IMR-90 (cell line): ENCODE measurements around the gene HSPA12A. TPM values are rescaled to one million over a fixed set of nuclear protein-coding genes. Genes with fewer than 3 reads are reported as not detected.

Experiments
- ATAC-seq: fragments of 200-7000 bp; cut with Tn5 transposase; 2 replicates; pipeline ENCODE4 v1.9.1; 2020; ENCODE audit warnings: low read depth, mild to moderate bottlenecking, moderate library complexity
- BruUV-seq: library from RNA; stranded (reverse); fragments of 400-500 nt; replicated peaks from 2 replicates; lab custom pipeline; 2021; lab: Mats Ljungman, UMichigan
- CTCF ChIA-PET: fragments of 300-600 bp; formaldehyde crosslinking; extraction: SDS; loops from one replicate; lab custom pipeline; 2021; ENCODE audit warnings: antibody characterized with exemption; lab: Yijun Ruan, JAX
- POLR2A ChIA-PET: fragments of 300-600 bp; sonication (Branson Sonifier 250); formaldehyde crosslinking; loops from one replicate; lab custom pipeline; 2022; ENCODE audit warnings: antibody characterized with exemption; ENCODE audit not compliant: unreplicated experiment; lab: Charles Lee
- DNase-seq: peaks from one replicate; pipeline ENCODE4 v3.0.0; 2013
- H2AFZ ChIP-seq: replicated peaks from 2 replicates; pipeline ENCODE3; 2013; ENCODE audit warnings: low read length, mild to moderate bottlenecking; ENCODE audit not compliant: poor library complexity
- H2AK5ac ChIP-seq: 2 replicates; pipeline ENCODE4 v1.6.1; 2013; ENCODE audit warnings: low read depth, low read length, inconsistent platforms
- H2AK9ac ChIP-seq: replicated peaks from 2 replicates; pipeline ENCODE3; 2013; ENCODE audit warnings: mild to moderate bottlenecking, low read depth, low read length, moderate library complexity; ENCODE audit not compliant: poor library complexity
- H2BK120ac ChIP-seq: 2 replicates; pipeline ENCODE4 v1.6.1; 2013; ENCODE audit warnings: low read depth, low read length, inconsistent platforms
- H2BK15ac ChIP-seq: 3 replicates; pipeline ENCODE4 v1.6.1; 2013; ENCODE audit warnings: low read depth, low read length, inconsistent platforms
- H2BK20ac ChIP-seq: 2 replicates; pipeline ENCODE4 v1.6.1; 2013; ENCODE audit warnings: low read depth, mild to moderate bottlenecking, inconsistent platforms, low read length, moderate library complexity
- H2BK5ac ChIP-seq: 2 replicates; pipeline ENCODE4 v1.6.1; 2013; ENCODE audit warnings: mild to moderate bottlenecking, low read depth, low read length, inconsistent platforms; ENCODE audit not compliant: poor library complexity, severe bottlenecking
- H3K14ac ChIP-seq: replicated peaks from 2 replicates; pipeline ENCODE4 v1.6.1; 2013; ENCODE audit warnings: low read depth, low read length, inconsistent platforms
- H3K18ac ChIP-seq: 2 replicates; pipeline ENCODE4 v1.6.1; 2013; ENCODE audit warnings: low read depth, low read length, control low read depth
- H3K23ac ChIP-seq: 2 replicates; pipeline ENCODE4 v1.6.1; 2013; ENCODE audit warnings: low read depth, low read length, inconsistent platforms
- H3K27ac ChIP-seq: 2 replicates; pipeline ENCODE4 v1.5.1; 2013; ENCODE audit warnings: mild to moderate bottlenecking, control low read depth, low read length; ENCODE audit not compliant: insufficient read depth
- H3K27me3 ChIP-seq: 2 replicates; pipeline ENCODE4 v1.6.1; 2013; ENCODE audit warnings: low read length; ENCODE audit not compliant: control insufficient read depth, insufficient read depth
- H3K36me3 ChIP-seq: 2 replicates; pipeline ENCODE4 v1.6.1; 2013; ENCODE audit warnings: low read length, mixed read lengths; ENCODE audit not compliant: control insufficient read depth, insufficient read depth
- H3K4ac ChIP-seq: 2 replicates; pipeline ENCODE4 v1.6.1; 2013; ENCODE audit warnings: low read depth, low read length, inconsistent platforms
- H3K4me1 ChIP-seq: 2 replicates; pipeline ENCODE4 v1.6.1; 2013; ENCODE audit warnings: low read length, mixed read lengths; ENCODE audit not compliant: control insufficient read depth, insufficient read depth
- H3K4me2 ChIP-seq: 2 replicates; pipeline ENCODE4 v1.6.1; 2013; ENCODE audit warnings: low read depth, mild to moderate bottlenecking, control low read depth, low read length, moderate library complexity
- H3K4me3 ChIP-seq: 2 replicates; pipeline ENCODE4 v1.5.1; 2013; ENCODE audit warnings: low read depth, mild to moderate bottlenecking, control low read depth, low read length, moderate library complexity; ENCODE audit not compliant: insufficient read depth
- H3K56ac ChIP-seq: 2 replicates; pipeline ENCODE4 v1.6.1; 2013; ENCODE audit warnings: low read length, inconsistent platforms; ENCODE audit not compliant: insufficient read depth; ENCODE audit errors: extremely low read depth
- H3K79me1 ChIP-seq, 2 experiments: 2 replicates each; pipeline ENCODE4 v1.6.1; 2013; ENCODE audit warnings: low read length in 2 of 2, inconsistent platforms in 1 of 2, low read depth in 1 of 2
- H3K9ac ChIP-seq: 2 replicates; pipeline ENCODE4 v1.6.1; 2013; ENCODE audit warnings: low read depth, low read length, control low read depth
- H3K9me1 ChIP-seq: 2 replicates; pipeline ENCODE4 v1.6.1; 2013; ENCODE audit warnings: low read length, inconsistent platforms; ENCODE audit not compliant: insufficient read depth
- H3K9me3 ChIP-seq: 2 replicates; pipeline ENCODE4 v1.6.1; 2013; ENCODE audit warnings: low read length; ENCODE audit not compliant: control insufficient read depth, insufficient read depth
- H4K20me1 ChIP-seq: 2 replicates; pipeline ENCODE4 v1.6.1; 2013; ENCODE audit warnings: low read length, inconsistent platforms; ENCODE audit not compliant: insufficient read depth
- H4K5ac ChIP-seq: 2 replicates; pipeline ENCODE4 v1.6.1; 2013; ENCODE audit warnings: mild to moderate bottlenecking, low read depth, low read length, control low read depth
- H4K8ac ChIP-seq, 2 experiments: 2 replicates each; pipeline ENCODE4 v1.6.1; 2013; ENCODE audit warnings: low read depth in 2 of 2, low read length in 2 of 2, control low read depth in 1 of 2, inconsistent platforms in 1 of 2
- H4K91ac ChIP-seq: 2 replicates; pipeline ENCODE4 v1.6.1; 2013; ENCODE audit warnings: low read depth, low read length, inconsistent platforms; ENCODE audit not compliant: insufficient read depth
- CHD1 ChIP-seq: IDR thresholded peaks from 2 replicates; pipeline ENCODE4 v1.6.1; 2012; ENCODE audit warnings: low read depth, low read length, improper control_type of control experiment
- MAZ ChIP-seq: IDR thresholded peaks from 2 replicates; pipeline ENCODE4 v1.6.1; 2012; ENCODE audit warnings: low read depth, mild to moderate bottlenecking, low read length, improper control_type of control experiment, moderate library complexity, borderline replicate concordance
- RCOR1 ChIP-seq: IDR thresholded peaks from 2 replicates; pipeline ENCODE4 v1.6.1; 2012; ENCODE audit warnings: mild to moderate bottlenecking, low read length, improper control_type of control experiment; ENCODE audit not compliant: insufficient replicate concordance
- WGBS, 2 experiments: methylation state at CpG; one replicate each; pipeline versions ENCODE4 v1.1.5 to v1.1.7; 2013; ENCODE audit warnings: missing lambda C conversion rate in 2 of 2; ENCODE audit not compliant: insufficient read length in 1 of 2; ENCODE audit errors: extremely low coverage in 2 of 2; 5-methylcytosine and 5-hydroxymethylcytosine counted together
- dilution Hi-C: fragments of 300-500 bp; cut with HindIII; formaldehyde crosslinking; loops from one replicate; pipeline ENCODE4 v1.14.3; 2018; ENCODE audit warnings: low sequenced_read_pairs; ENCODE audit not compliant: unreplicated experiment
- in situ Hi-C: fragments of 300-500 bp; cut with MboI; formaldehyde crosslinking; loops from 3 replicates; pipeline ENCODE4 v1.14.3; 2019; ENCODE audit warnings: low sequenced_read_pairs, inconsistent platforms, mixed read lengths
- intact Hi-C: fragments of 100-400 bp; cut with micrococcal nuclease; formaldehyde crosslinking; loops from 2 replicates; pipeline ENCODE4 v1.10.0; 2022
- polyA plus RNA-seq, 3 experiments: library from polyadenylated mRNA; depleted of rRNA; stranded (reverse); fragments of >200 nt; gene quantifications; 2 replicates each; pipeline ENCODE4 v1.2.3, GENCODE V29; 2012; ENCODE audit warnings: low replicate concordance in 1 of 3
- total RNA-seq: library from RNA; depleted of rRNA; stranded (reverse); fragments of >200 nt; gene quantifications from 2 replicates; pipeline ENCODE4 v1.2.3, GENCODE V29; 2012

The HSPA12A gene
- total and polyA plus RNA-seq, 2 of the 4 experiments (the other 2 are of a cell fraction), result 16.1 to 16.7 TPM

DNA sequence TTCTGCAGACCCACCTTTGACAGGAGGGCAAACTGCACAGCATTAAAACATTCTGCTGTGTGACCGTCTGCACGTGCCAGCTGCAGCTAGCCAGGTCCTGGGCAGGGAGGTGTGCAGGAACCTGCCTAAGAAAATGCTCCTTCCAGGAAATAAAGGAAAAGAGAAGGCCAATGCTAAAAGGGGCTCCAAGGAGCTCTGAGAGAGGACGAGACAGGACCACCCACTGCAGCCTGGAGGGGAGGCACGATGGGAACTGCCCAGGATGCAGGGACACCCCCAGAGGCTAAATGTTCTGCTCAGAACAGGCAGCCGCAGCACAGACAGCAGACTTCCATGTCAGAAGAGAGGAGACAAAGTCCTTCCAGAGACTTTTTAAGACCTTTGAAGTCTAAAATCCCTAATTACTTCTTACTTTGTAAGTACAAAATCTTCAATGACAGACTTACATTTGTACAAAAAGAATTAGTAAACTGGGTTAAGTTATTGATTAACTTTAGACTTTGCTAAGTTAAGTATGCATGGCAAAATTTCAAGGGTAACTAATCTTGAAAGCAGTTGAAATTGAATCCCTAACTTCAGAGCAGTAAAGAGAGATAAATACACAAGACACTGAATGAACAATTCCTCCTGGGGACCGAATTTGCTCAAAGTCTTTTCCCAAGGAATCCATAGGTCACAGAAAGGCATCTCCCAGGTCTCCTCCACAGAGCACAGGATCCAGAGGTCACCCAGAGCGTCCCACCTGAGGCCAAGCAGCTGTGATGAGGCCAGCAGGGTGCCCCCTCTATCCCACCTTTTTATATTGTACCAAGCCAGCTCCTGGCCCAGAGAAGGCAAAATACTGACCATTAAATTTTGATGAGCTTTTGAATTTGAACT lies 21.5 kb downstream of the HSPA12A start:
- Histone ChIP-seq H2AK9ac (no peak overlapping the region), H4K5ac (no peak overlapping the region; the same call in 1 of the 2 replicates), H3K4ac (no peak overlapping the region), H3K4me2 (no peak overlapping the region), H2BK20ac (no peak overlapping the region; the same call in 1 of the 2 replicates), H2BK5ac (no peak overlapping the region), H3K36me3 (no peaks in the 10 kb centered on the region), H3K4me3 (no peak overlapping the region), H2AK5ac (no peak overlapping the region), H2BK120ac (no peak overlapping the region), H3K9me1 (peaks cover 6% of the 10 kb centered on the region), H3K79me1 (peaks cover 36 to 53% of the 10 kb centered on the region in 2 experiments), H3K9me3 (no peaks in the 10 kb centered on the region), H4K91ac (no peak overlapping the region), H3K9ac (no peak overlapping the region), H2BK15ac (no peak overlapping the region), H4K20me1 (no peaks in the 10 kb centered on the region; the same call in none of the 2 replicates), H3K27ac (no peak overlapping the region), H3K23ac (no peak overlapping the region), H3K14ac (no peak overlapping the region), H4K8ac (no peak overlapping the region), H3K18ac (no peak overlapping the region), H3K4me1 (peaks cover 24% of the 10 kb centered on the region), H2AFZ (no peak overlapping the region), H3K27me3 (no peaks in the 10 kb centered on the region), H3K56ac (no peak overlapping the region)
- TF ChIP-seq CHD1 (no peak), RCOR1 (no peak), MAZ (no peak)
- ATAC-seq, result no peak
- 50% methylated on average over 2 of the region's 7 CpGs; no CpG with 5 or more reads in 1 of the 2 experiments for WGBS, 2 experiments
- in situ Hi-C loops, result no loop called here
- dilution Hi-C loops, result no loop called here
- intact Hi-C loops, result no loop called here
- BruUV-seq, result no TSS peak
- DNase-seq, result no peak
- CTCF ChIA-PET, result interaction anchor here (0.6 to 2.2 kb wide), 3 partner anchors 25 to 67 kb away, joined by 3 to 6 read pairs (median 4); no protein-coding TSS in a partner anchor
- POLR2A ChIA-PET, result interaction anchor here (0.6 kb wide), 2 partner anchors 38 to 1969 kb away, joined by 6 to 9 read pairs; no protein-coding TSS in a partner anchor
